GM19099 (cell line): ENCODE results near the gene RUNDC3A.

Experiments
- POLR2A ChIP-seq: IDR thresholded peaks from 3 replicates; pipeline ENCODE4 v1.6.1; 2011; ENCODE audit warnings: low read depth; ENCODE audit not compliant: insufficient read length; ENCODE audit errors: extremely low read depth

The RUNDC3A gene

DNA sequence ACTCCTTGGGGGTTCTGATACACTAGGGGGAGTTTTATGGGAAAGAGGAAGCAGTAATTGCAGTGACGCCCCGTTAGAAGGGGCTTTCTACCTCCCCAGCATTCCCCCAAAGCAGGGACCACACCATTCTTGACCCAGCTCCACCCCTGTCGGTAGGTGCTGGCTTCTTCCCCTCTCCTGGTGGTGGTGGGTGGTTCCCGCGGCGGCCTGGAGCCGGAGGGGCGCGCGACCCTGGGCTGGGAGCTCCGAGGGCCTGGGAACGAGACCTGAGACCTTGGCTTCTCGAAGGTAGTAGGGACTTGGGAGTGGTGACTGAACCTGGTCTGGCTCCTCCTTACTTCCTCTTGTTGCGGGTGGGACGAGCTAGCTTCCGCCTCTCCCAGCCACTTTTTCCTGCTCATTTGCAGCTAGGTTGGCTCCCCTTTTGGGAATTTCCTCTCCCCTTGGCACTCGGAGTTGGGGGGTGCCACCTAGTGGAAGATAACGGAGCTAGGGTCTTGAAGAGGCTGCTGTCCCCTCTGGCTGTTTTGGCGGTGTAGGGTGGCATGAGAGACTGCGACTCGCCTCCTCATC lies 37.1 kb downstream of the RUNDC3A start:
- TF ChIP-seq POLR2A: no peak

GRCh38 chr17:44346064-44346844 lies 37.9 kb downstream of the RUNDC3A start:
- no peak for TF ChIP-seq POLR2A

GRCh38 chr17:44348234-44348987 lies 40.0 kb downstream of the RUNDC3A start:
- TF ChIP-seq POLR2A: peak; percentile 8

- no peak for TF ChIP-seq POLR2A
Measured at GRCh38 chr17:44348988-44349364, 40.6 kb downstream of the RUNDC3A start.

DNA sequence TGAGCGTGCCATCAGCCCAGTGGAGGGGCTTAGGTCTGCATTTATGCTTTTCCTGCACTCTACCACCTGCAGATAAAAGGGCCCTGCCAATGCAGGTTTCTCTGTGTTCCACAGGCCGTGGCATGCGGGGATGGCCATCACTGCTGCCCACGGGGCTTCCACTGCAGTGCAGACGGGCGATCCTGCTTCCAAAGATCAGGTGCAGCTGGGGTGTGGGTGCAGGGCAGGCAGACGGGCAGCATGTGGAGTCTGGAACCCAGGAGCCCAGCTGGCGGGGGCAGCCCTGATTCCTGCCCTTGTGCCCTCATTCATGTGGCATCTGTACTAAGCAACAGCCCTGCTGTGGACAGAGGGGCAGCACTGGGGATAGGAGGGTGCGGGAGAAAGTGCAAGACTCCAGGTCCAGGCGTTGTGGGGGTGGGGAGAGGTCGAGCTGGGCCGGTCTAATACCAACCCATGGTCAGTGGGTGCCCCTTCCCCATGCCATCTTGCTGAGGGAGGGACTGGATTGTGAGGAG lies 41.2 kb downstream of the RUNDC3A start:
- no peak for TF ChIP-seq POLR2A

GRCh38 chr17:44350733-44351226 lies 42.4 kb downstream of the RUNDC3A start:
- no peak for TF ChIP-seq POLR2A

- TF ChIP-seq POLR2A: no peak
Measured at GRCh38 chr17:44351464-44351863, 43.1 kb downstream of the RUNDC3A start.

- TF ChIP-seq POLR2A: no peak
Measured at GRCh38 chr17:44351961-44352827, 43.8 kb downstream of the RUNDC3A start.

GRCh38 chr17:44352828-44353671 lies 44.6 kb downstream of the RUNDC3A start:
- no peak for TF ChIP-seq POLR2A

GRCh38 chr17:44353672-44354331 lies 45.4 kb downstream of the RUNDC3A start:
- TF ChIP-seq POLR2A: no peak

- TF ChIP-seq POLR2A: no peak
Measured at GRCh38 chr17:44354582-44355561, 46.5 kb downstream of the RUNDC3A start.

DNA sequence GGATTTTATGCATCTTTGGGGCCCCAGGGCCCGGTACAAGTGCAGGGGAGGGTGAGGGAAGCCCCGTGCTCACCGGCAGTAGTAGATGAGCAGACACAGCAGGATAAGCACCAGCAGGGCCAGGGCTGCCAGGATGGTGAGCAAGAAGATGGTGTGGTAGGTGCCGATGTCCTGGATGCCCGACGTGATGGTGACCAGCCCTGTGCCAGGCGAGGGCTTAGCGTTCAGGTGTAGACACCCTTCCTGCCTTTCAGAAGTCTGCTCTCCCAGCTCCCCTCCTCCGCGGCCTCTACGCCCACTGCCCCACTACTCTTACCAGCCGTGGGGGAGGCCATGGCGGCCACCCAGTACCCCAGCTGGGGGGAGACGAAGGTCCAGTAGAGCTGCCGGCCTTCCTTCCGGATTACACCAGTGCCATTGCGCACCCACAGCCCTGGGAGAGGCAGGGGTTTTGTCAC lies 47.3 kb downstream of the RUNDC3A start:
- no peak for TF ChIP-seq POLR2A
